ENCODE results near the gene SLBP.

SLBP gene

DNA sequence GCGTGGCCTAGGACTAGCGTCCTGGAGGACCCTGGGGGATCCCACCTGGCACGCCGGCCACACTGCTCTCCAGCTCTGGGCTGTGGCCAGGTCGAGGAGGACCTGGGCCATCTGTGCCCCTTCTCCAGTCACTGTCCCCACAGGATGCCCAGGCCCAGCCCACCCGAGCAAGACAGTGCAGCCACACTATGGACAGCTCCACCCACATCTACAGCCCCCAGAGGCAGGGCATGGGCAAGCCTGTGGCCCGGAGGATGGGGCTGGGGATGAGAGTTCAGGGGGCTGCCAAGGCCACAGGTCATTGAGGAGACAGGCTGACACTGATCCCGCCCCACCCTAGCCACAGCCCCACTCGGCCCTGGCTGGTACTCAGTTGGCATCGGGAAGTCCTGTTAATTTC, 58.3 kb downstream of the SLBP start:
- H3K9me3 ChIP-seq (ENCODE audit: insufficient read depth, low read length) = no peaks in the 10 kb centered on the region
- TF ChIP-seq, protein P1, sequence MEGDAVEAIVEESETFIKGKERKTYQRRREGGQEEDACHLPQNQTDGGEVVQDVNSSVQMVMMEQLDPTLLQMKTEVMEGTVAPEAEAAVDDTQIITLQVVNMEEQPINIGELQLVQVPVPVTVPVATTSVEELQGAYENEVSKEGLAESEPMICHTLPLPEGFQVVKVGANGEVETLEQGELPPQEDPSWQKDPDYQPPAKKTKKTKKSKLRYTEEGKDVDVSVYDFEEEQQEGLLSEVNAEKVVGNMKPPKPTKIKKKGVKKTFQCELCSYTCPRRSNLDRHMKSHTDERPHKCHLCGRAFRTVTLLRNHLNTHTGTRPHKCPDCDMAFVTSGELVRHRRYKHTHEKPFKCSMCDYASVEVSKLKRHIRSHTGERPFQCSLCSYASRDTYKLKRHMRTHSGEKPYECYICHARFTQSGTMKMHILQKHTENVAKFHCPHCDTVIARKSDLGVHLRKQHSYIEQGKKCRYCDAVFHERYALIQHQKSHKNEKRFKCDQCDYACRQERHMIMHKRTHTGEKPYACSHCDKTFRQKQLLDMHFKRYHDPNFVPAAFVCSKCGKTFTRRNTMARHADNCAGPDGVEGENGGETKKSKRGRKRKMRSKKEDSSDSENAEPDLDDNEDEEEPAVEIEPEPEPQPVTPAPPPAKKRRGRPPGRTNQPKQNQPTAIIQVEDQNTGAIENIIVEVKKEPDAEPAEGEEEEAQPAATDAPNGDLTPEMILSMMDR (IDR thresholded peaks at IDR 0.05; ENCODE audit: low read depth, low read length) = no peak
- TF ChIP-seq EZH2phosphoT487 (IDR thresholded peaks at IDR 0.05; ENCODE audit: low read depth) = no peak
- no peaks in the 10 kb centered on the region for H3K4me1 ChIP-seq (ENCODE audit: low read length)
- H3K79me2 ChIP-seq (ENCODE audit: low read length) = no peaks in the 10 kb centered on the region
- no peak overlapping the region for H3K27ac ChIP-seq (ENCODE audit: low read length)
- no peaks in the 10 kb centered on the region for H3K27me3 ChIP-seq (ENCODE audit: low read depth, low read length)
- H4K20me1 ChIP-seq (ENCODE audit: insufficient read depth, low read length) = no peaks in the 10 kb centered on the region
- no peak overlapping the region for H3K4me3 ChIP-seq (ENCODE audit: low read length)
- no peaks in the 10 kb centered on the region for H3K36me3 ChIP-seq (replicated peaks; ENCODE audit: low read depth, low read length)
- no peak overlapping the region for H3K4me2 ChIP-seq (ENCODE audit: low read length)
- H3K9ac ChIP-seq (ENCODE audit: low read length) = no peak overlapping the region
- no peak overlapping the region for H2AFZ ChIP-seq (ENCODE audit: low read depth, low read length)

- Histone ChIP-seq H3K36me3 (replicated peaks; ENCODE audit: low read depth, low read length) (no peaks in the 10 kb centered on the region), H3K27me3 (ENCODE audit: low read depth, low read length) (no peaks in the 10 kb centered on the region), H2AFZ (ENCODE audit: low read depth, low read length) (no peak overlapping the region), H3K9ac (ENCODE audit: low read length) (no peak overlapping the region), H4K20me1 (ENCODE audit: insufficient read depth, low read length) (no peaks in the 10 kb centered on the region), H3K4me1 (ENCODE audit: low read length) (no peaks in the 10 kb centered on the region), H3K9me3 (ENCODE audit: insufficient read depth, low read length) (no peaks in the 10 kb centered on the region), H3K79me2 (ENCODE audit: low read length) (no peaks in the 10 kb centered on the region), H3K4me3 (ENCODE audit: low read length) (no peak overlapping the region), H3K27ac (ENCODE audit: low read length) (no peak overlapping the region), H3K4me2 (ENCODE audit: low read length) (no peak overlapping the region)
- TF ChIP-seq EZH2phosphoT487 (IDR thresholded peaks at IDR 0.05; ENCODE audit: low read depth) = no peak
- TF ChIP-seq, protein P1 (IDR thresholded peaks at IDR 0.05; ENCODE audit: low read depth, low read length) = no peak
These were observed 60.0 kb downstream of the SLBP start for GRCh38 chr4:1652088-1652487.

- TF ChIP-seq EZH2phosphoT487 (IDR thresholded peaks at IDR 0.05; ENCODE audit: low read depth) = no peak
- TF ChIP-seq, protein P1 (IDR thresholded peaks at IDR 0.05; ENCODE audit: low read depth, low read length) = no peak
- no peak overlapping the region for H2AFZ ChIP-seq (ENCODE audit: low read depth, low read length)
- H3K4me3 ChIP-seq (ENCODE audit: low read length) = no peak overlapping the region
- H3K4me1 ChIP-seq (ENCODE audit: low read length) = no peaks in the 10 kb centered on the region
- no peaks in the 10 kb centered on the region for H4K20me1 ChIP-seq (ENCODE audit: insufficient read depth, low read length)
- H3K27me3 ChIP-seq (ENCODE audit: low read depth, low read length) = no peaks in the 10 kb centered on the region
- no peak overlapping the region for H3K9ac ChIP-seq (ENCODE audit: low read length)
- H3K36me3 ChIP-seq (replicated peaks; ENCODE audit: low read depth, low read length) = no peaks in the 10 kb centered on the region
- H3K27ac ChIP-seq (ENCODE audit: low read length) = no peak overlapping the region
- no peaks in the 10 kb centered on the region for H3K9me3 ChIP-seq (ENCODE audit: insufficient read depth, low read length)
- H3K4me2 ChIP-seq (ENCODE audit: low read length) = no peak overlapping the region
- H3K79me2 ChIP-seq (ENCODE audit: low read length) = no peaks in the 10 kb centered on the region
These were observed 60.5 kb downstream of the SLBP start for GRCh38 chr4:1651609-1652008.

GRCh38 chr4:1648962-1649361, 63.2 kb downstream of the SLBP start:
- Histone ChIP-seq H3K4me3 (ENCODE audit: low read length) (no peak overlapping the region), H3K9me3 (ENCODE audit: insufficient read depth, low read length) (no peaks in the 10 kb centered on the region), H3K27me3 (ENCODE audit: low read depth, low read length) (no peaks in the 10 kb centered on the region), H4K20me1 (ENCODE audit: insufficient read depth, low read length) (no peaks in the 10 kb centered on the region), H2AFZ (ENCODE audit: low read depth, low read length) (no peak overlapping the region), H3K36me3 (replicated peaks; ENCODE audit: low read depth, low read length) (no peaks in the 10 kb centered on the region), H3K4me2 (ENCODE audit: low read length) (no peak overlapping the region), H3K4me1 (ENCODE audit: low read length) (no peaks in the 10 kb centered on the region), H3K27ac (ENCODE audit: low read length) (no peak overlapping the region), H3K79me2 (ENCODE audit: low read length) (no peaks in the 10 kb centered on the region), H3K9ac (ENCODE audit: low read length) (no peak overlapping the region)
- TF ChIP-seq EZH2phosphoT487 (IDR thresholded peaks at IDR 0.05; ENCODE audit: low read depth) = no peak
- TF ChIP-seq, protein P1 (IDR thresholded peaks at IDR 0.05; ENCODE audit: low read depth, low read length) = no peak

Measured in OCI-LY3 (cell line).